Peyer's patch (tissue), 4 donors: ENCODE measurements around the gene NCAM2. TPM values are rescaled to one million over a fixed set of nuclear protein-coding genes. Genes with fewer than 3 reads are reported as not detected.

ENCODE experiments used
- DNase-seq, 3 donors: peaks; one replicate each; pipeline ENCODE4 v3.0.0-alpha.2; 2017 to 2019
- H3K27ac ChIP-seq, 4 donors: fragments of 200-600 bp; sonication (generic); one replicate each; pipeline ENCODE4 v1.5.1; 2016 to 2019
- H3K27me3 ChIP-seq, 2 donors: fragments of 200-600 bp; sonication (generic); one replicate each; pipeline ENCODE4 v1.5.1; 2019
- H3K36me3 ChIP-seq, 3 donors: fragments of 200-600 bp; sonication (generic); one replicate each; pipeline ENCODE4 v1.5.1; 2016 to 2019
- H3K4me1 ChIP-seq, 4 donors: fragments of 200-600 bp; sonication (generic); one replicate each; pipeline ENCODE4 v1.5.1; 2016 to 2019
- H3K4me3 ChIP-seq, 4 donors: fragments of 200-600 bp; sonication (generic); 1 replicate in 3 of 4; 2 replicates in 1 of 4; pipeline ENCODE4 v1.5.1; 2016 to 2019; ENCODE audit warnings: mild to moderate bottlenecking in 1 of 4
- H3K9me3 ChIP-seq, 4 donors: fragments of 200-600 bp; sonication (generic); one replicate each; pipeline ENCODE4 v1.5.1; 2016 to 2019; ENCODE audit warnings: mild to moderate bottlenecking in 1 of 4
- POLR2A ChIP-seq, 2 donors: fragments of 450-650 bp; IDR thresholded peaks; one replicate each; pipeline ENCODE4 v1.5.1; 2017; ENCODE audit warnings: antibody characterized with exemption in 2 of 2, mild to moderate bottlenecking in 2 of 2, moderate library complexity in 2 of 2
- total RNA-seq, 4 donors: library from RNA; depleted of rRNA; stranded (reverse); fragments of >200 nt; gene quantifications; one replicate each; pipeline ENCODE4 v1.1.0, GENCODE V29; 2016
- TF ChIP-seq, protein P1 (sequence below), 6 experiments: fragments of 450-650 bp in 4 of 6; fragments of 200-600 bp in 2 of 6; sonication (generic) in 1 of 6; IDR thresholded peaks; one replicate each; pipeline ENCODE4 v1.5.1; 2017 to 2019; ENCODE audit warnings: antibody characterized with exemption in 6 of 6, mild to moderate bottlenecking in 3 of 6, moderate library complexity in 1 of 6

The NCAM2 gene
- total RNA-seq, 4 donors from 2014 or later, result 0.13 to 5.8 (median 0.60) TPM

DNA sequence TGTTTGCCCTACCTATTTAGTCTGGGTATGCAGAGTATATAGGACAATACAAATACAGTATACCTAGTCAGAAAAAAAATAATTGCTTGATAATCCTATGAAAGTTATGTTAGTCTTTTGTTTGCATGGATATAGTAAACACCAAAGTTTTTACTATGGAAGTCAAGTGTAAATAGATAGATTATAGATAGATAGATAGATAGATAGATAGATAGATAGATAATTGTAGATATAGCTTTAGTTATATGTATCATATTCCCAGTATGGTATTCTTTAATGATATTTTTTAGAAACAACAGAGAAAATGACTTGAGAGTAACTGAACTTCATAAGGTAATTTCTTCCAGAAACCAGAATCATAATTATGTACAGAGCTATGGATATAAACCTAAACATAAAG is 158.2 kb downstream of the NCAM2 start:
- Histone ChIP-seq H3K9me3 (no peaks in the 10 kb centered on the region), H3K4me1 (no peaks in the 10 kb centered on the region), H3K27ac (no peak overlapping the region), H3K27me3 (no peaks in the 10 kb centered on the region), H3K36me3 (no peaks in the 10 kb centered on the region), H3K4me3 (no peak overlapping the region)
- no peak for TF ChIP-seq POLR2A (IDR thresholded peaks at IDR 0.05)
- TF ChIP-seq, protein P1, sequence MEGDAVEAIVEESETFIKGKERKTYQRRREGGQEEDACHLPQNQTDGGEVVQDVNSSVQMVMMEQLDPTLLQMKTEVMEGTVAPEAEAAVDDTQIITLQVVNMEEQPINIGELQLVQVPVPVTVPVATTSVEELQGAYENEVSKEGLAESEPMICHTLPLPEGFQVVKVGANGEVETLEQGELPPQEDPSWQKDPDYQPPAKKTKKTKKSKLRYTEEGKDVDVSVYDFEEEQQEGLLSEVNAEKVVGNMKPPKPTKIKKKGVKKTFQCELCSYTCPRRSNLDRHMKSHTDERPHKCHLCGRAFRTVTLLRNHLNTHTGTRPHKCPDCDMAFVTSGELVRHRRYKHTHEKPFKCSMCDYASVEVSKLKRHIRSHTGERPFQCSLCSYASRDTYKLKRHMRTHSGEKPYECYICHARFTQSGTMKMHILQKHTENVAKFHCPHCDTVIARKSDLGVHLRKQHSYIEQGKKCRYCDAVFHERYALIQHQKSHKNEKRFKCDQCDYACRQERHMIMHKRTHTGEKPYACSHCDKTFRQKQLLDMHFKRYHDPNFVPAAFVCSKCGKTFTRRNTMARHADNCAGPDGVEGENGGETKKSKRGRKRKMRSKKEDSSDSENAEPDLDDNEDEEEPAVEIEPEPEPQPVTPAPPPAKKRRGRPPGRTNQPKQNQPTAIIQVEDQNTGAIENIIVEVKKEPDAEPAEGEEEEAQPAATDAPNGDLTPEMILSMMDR (IDR thresholded peaks at IDR 0.05), result no peak
- DNase-seq, result no peak

DNA sequence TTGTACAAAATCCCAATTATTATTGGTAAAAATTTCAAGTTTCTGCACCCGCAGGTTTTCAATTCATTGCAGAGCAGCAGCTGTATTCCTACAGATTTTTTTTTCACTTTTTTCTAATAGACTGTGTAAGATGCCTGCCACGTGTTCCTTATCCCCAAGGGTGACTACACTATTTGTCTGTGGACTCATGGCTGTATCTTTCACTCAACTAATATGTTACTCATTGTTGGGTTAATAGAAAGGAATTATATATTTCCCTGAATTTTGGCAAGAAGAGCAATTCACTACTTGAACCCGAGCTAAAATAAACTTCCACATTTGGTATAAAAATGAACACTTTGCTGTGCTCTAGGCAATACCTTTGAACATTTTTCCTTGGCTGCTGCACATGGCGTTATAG is 158.7 kb downstream of the NCAM2 start:
- no peak for TF ChIP-seq POLR2A (IDR thresholded peaks at IDR 0.05)
- TF ChIP-seq, protein P1 (IDR thresholded peaks at IDR 0.05), result no peak
- Histone ChIP-seq H3K4me1 (no peaks in the 10 kb centered on the region), H3K9me3 (no peaks in the 10 kb centered on the region), H3K27me3 (no peaks in the 10 kb centered on the region), H3K27ac (no peak overlapping the region), H3K4me3 (no peak overlapping the region), H3K36me3 (no peaks in the 10 kb centered on the region)
- DNase-seq, result no peak

DNA sequence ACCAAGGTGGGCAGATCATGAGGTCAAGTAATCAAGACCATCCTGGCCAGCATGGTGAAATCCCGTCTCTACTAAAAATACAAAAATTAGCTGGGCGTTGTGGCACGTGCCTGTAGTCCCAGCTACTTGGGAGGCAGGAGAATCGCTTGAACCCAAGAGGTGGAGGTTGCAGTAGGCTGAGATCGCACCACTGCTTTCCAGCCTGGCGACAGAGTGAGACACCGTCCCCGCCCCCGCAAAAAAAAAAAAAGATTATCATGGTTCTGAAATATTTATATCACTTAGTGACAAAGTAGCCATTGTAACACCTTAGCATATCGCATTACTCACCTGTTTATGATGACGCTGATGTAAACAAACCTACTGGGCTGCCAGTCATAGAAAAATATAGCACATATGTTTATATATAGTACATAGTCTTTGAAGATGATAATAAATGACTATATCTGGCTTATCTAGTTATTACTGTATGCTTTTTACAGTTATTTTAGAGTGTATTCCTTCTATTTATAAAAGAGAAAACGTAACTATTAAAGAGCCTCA is 160.2 kb downstream of the NCAM2 start:
- no peaks in the 10 kb centered on the region for H3K36me3 ChIP-seq
- H3K27ac ChIP-seq, result no peak overlapping the region
- no peak overlapping the region for H3K4me3 ChIP-seq
- no peaks in the 10 kb centered on the region for H3K27me3 ChIP-seq
- no peak for DNase-seq
- TF ChIP-seq, protein P1 (IDR thresholded peaks at IDR 0.05), result no peak
- TF ChIP-seq POLR2A (IDR thresholded peaks at IDR 0.05), result no peak
- no peaks in the 10 kb centered on the region for H3K9me3 ChIP-seq
- H3K4me1 ChIP-seq, result no peaks in the 10 kb centered on the region

DNA sequence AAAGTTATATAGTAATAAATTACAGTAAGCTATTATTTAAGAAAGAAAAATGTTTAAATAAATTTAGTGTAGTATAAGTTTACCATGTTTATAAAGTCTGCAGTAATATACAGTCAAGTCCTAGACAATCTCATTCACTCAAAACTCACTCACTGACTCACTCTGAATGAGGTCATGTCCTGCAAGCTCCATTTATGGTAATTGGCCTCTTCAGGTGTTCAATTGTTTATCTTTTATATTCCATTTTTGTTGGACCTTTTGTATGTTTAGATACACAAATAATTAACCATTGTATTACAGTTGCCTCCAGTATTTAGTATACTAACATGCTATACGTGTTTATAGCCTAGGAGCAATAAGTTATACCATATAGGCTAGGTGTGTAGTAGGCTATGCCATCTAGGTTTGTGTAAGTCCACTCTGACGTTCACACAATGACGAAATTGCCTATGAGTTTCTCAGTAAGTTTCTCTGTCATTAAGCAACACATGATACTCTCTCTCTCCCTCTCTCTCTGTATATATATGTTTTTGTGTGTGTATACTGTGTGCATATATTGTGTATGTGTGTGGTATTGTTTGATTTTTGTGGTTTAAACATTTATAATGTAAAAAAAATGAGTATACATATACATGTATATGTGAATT is 161.2 kb downstream of the NCAM2 start:
- no peaks in the 10 kb centered on the region for H3K27me3 ChIP-seq
- H3K36me3 ChIP-seq, result no peaks in the 10 kb centered on the region
- H3K4me1 ChIP-seq, result no peaks in the 10 kb centered on the region
- H3K27ac ChIP-seq, result no peak overlapping the region
- TF ChIP-seq, protein P1 (IDR thresholded peaks at IDR 0.05), result no peak
- TF ChIP-seq POLR2A (IDR thresholded peaks at IDR 0.05), result no peak
- no peaks in the 10 kb centered on the region for H3K9me3 ChIP-seq
- H3K4me3 ChIP-seq, result no peak overlapping the region
- no peak for DNase-seq

DNA sequence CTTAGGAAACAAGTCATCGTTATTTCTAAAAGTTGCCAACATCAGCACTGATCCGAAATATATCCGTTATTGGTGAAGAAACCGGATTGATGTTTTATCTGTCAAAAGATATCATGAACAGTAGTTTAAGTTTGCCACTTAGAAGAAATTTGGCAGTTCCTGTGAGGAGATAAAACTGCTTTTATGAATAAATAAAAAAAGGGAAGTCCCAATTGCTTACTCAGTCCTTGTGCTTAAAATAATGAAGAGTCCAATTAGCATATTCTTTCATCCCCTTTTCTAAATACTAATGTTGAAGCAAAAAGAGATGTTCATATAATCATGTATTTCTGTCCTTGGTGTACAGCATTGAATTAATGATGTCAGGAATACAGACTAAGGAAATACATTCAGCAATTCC is 164.6 kb downstream of the NCAM2 start:
- Histone ChIP-seq H3K36me3 (no peaks in the 10 kb centered on the region), H3K4me3 (no peak overlapping the region), H3K9me3 (no peaks in the 10 kb centered on the region), H3K27me3 (no peaks in the 10 kb centered on the region), H3K4me1 (no peaks in the 10 kb centered on the region), H3K27ac (no peak overlapping the region)
- TF ChIP-seq POLR2A (IDR thresholded peaks at IDR 0.05), result no peak
- TF ChIP-seq, protein P1 (IDR thresholded peaks at IDR 0.05), result no peak
- no peak for DNase-seq
